AG04449 (cell line): ENCODE measurements around the gene PDGFD.

Experiments used
- CTCF ChIA-PET: fragments of 350-600 bp; formaldehyde crosslinking; extraction: SDS; loops from one replicate; lab custom pipeline; 2021; ENCODE audit warnings: antibody characterized with exemption; lab: Yijun Ruan, JAX
- POLR2A ChIA-PET: fragments of 400-600, 350-600 bp; formaldehyde crosslinking; extraction: SDS; loops from one replicate; lab custom pipeline; 2020; ENCODE audit warnings: antibody characterized with exemption, inconsistent platforms; lab: Yijun Ruan, JAX
- DNase-seq: peaks from one replicate; pipeline ENCODE4 v3.0.0-alpha.2; 2010; ENCODE audit warnings: low read depth, low spot score
- H3K4me3 ChIP-seq: 2 replicates; pipeline ENCODE4 v1.5.1; 2011; ENCODE audit warnings: low read depth, mild to moderate bottlenecking, control low read depth, low read length
- TF ChIP-seq, protein P1 (sequence below): IDR thresholded peaks from one replicate; pipeline ENCODE4 v1.5.1; 2011; ENCODE audit warnings: mild to moderate bottlenecking, moderate library complexity, low read length, control low read depth, inconsistent platforms; ENCODE audit not compliant: insufficient read depth; ENCODE audit errors: missing control alignments

Gene PDGFD

DNA sequence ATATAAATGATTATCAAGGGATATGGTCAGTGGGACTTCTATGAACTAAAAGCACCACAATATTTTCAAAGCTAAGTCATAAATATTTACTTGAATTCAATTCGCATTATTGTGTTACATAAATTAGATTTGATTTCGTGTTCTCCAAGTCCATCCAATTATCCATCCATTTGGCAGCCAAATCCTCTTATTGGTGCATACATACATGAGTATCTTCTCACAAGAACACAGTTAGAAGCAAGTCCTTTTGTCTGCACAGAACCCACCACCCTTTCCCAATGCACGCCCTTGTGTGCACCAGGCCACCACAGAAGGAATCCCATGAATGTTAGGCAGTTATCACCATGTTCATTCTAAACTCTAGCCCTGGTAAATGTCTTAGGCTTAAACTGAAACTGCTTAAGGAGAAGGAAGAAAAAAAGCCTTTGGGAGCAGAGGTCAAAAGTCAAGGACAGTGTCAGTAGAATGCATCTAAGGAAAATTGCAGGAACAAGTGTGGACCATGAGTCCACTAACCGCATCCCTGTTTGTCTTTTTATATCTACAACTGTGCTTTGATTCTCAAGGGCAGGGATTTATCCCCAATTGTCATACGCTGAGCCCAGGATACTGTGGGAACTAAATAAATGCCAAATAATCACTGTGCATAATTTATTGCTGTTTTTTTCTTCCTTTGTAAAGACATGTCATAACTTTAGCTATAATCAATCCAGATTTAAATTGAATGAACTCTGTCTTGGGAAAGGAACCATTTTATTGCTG is 235.7 kb downstream of the PDGFD start:
- POLR2A ChIA-PET: no interaction called here
- no peak for DNase-seq
- TF ChIP-seq, protein P1, sequence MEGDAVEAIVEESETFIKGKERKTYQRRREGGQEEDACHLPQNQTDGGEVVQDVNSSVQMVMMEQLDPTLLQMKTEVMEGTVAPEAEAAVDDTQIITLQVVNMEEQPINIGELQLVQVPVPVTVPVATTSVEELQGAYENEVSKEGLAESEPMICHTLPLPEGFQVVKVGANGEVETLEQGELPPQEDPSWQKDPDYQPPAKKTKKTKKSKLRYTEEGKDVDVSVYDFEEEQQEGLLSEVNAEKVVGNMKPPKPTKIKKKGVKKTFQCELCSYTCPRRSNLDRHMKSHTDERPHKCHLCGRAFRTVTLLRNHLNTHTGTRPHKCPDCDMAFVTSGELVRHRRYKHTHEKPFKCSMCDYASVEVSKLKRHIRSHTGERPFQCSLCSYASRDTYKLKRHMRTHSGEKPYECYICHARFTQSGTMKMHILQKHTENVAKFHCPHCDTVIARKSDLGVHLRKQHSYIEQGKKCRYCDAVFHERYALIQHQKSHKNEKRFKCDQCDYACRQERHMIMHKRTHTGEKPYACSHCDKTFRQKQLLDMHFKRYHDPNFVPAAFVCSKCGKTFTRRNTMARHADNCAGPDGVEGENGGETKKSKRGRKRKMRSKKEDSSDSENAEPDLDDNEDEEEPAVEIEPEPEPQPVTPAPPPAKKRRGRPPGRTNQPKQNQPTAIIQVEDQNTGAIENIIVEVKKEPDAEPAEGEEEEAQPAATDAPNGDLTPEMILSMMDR: no peak
- CTCF ChIA-PET: interaction anchor here (0.6 to 1.2 kb wide), 2 partner anchors 12 to 227 kb away, joined by 3 read pairs; no protein-coding TSS in a partner anchor
- no peak overlapping the region for H3K4me3 ChIP-seq

DNA sequence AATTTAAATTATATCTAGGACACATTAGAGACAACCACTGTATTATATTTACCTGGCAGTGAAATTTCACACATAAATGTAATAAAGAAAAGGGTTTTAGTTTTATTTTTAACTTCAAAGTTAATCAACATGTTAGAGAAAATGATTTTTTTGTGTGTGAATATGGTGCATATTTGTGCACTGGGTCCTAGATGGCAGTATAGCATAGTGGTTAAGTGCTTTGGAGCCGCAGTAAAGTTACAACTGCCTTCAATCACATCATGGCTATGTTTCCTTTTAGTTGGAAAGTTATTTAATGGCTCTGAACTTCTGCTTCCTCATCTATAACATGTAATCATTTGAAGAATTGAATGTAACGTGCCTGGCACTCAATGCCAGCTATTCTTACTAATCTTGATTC is 236.4 kb downstream of the PDGFD start:
- no peak overlapping the region for H3K4me3 ChIP-seq
- DNase-seq: no peak
- TF ChIP-seq, protein P1: peak; percentile 20
- ChIA-PET CTCF (no interaction called here), POLR2A (no interaction called here)

DNA sequence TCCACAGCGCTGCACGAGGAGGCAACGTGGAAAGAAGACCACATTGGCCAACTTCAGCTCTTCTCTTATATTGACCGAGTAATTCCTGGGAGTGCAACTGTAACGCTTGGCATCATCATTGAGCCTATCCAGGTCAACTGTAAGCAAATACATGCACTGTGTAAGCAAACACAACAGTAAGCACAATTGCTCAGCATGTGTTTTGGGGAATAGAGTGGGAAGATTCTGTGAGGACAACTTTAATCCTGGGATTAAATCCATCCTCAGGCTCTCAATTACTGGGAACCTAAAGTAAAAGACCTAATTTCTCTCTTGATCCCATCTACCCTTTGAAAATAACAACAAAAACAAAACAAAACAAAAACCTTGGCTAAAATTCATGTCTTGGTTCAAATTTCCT is 237.0 kb downstream of the PDGFD start:
- ChIA-PET CTCF (no interaction called here), POLR2A (no interaction called here)
- no peak for DNase-seq
- TF ChIP-seq, protein P1: no peak
- no peak overlapping the region for H3K4me3 ChIP-seq

DNA sequence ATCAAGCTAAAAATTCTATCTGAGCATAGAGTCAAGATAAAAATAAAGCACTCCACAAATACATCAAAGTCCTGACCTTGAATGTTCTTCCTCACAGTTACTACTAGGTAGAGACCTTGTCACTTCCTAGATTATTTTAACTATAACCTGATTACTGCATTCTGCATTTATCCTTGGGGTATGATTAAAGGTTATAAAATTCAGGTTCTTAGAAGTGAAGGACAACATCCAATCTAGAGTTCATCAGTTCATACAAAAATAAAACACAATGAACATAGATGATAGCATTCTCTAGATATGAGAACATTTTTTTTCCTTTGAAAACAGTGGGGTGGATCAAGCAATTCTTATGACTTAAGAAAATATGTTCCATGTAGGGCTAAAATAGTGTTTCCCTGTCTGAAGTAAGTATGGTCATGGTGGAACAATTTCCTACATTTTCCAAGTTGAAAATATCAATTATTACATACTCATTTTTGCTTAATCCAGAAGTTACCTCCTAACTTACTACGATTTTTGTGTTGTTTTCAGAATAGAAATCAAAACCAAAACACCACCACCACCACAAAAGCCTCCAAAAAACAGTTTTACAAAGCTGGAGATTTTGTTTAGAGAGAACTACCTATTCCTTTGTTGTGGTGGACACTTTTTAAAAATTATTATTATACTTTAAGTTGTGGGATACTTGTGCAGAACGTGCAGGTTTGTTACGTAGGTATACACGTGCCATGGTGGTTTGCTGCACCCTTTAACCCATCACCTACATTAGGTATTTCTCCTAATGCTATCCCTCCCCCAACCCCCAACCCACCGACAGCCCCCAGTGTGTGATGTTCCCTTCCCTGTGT is 239.6 kb downstream of the PDGFD start:
- no peak for DNase-seq
- TF ChIP-seq, protein P1: no peak
- ChIA-PET CTCF (interaction anchor here (2.3 kb wide), 1 partner anchor 241 kb away, joined by 9 read pairs; no protein-coding TSS in a partner anchor), POLR2A (no interaction called here)
- H3K4me3 ChIP-seq: no peak overlapping the region

DNA sequence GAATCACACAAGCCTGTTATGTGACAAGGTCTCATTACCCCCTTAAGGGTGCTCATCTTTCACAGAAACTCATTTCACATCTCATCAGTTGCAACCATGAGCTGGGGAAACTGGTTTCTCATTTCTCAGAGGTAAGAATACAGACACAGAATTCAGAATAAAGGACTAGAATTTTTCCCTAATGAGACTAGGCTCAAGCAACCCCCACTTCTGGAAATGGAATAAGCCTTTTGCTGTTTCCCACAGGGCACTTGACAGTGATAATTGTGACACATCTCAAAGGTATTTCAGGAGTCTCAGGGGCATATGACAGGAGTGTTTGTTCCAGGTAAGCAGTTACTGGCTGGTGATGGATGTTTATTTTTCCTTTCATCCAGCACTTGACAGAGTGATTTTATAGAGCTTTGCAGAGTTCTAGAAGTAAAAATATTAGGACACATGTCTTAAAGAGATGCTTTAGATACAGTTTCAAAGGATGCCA is 240.5 kb downstream of the PDGFD start:
- TF ChIP-seq, protein P1: no peak
- ChIA-PET POLR2A (no interaction called here), CTCF (interaction anchor here (1.2 to 2.3 kb wide), 3 partner anchors 18 to 243 kb away, joined by 3 to 9 read pairs (median 4); no protein-coding TSS in a partner anchor)
- DNase-seq: no peak
- H3K4me3 ChIP-seq: no peak overlapping the region

DNA sequence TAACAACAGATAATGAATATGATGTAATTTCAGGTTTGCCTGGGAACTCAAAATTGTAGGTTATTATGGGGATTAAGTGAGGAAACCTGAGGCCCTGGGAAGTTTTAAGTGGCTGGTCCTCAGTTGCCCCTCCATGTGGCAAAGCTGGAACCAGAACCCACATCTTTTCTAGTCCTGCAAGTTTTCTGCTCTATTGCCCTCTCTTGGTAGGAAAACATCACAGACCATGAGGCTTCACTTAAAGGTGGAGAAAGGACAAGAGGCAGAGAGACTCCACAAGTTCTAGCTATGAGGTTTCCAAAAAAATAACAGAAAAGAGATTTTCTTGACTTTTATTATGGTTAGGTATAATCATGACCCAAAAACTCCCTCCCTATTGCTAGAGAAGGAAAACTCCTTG is 243.0 kb downstream of the PDGFD start:
- ChIA-PET POLR2A (no interaction called here), CTCF (interaction anchor here (2.2 kb wide), 1 partner anchor 239 kb away, joined by 7 read pairs; no protein-coding TSS in a partner anchor)
- DNase-seq: no peak
- no peak overlapping the region for H3K4me3 ChIP-seq
- TF ChIP-seq, protein P1: no peak
